Breast epithelium (tissue), 4 donors: ENCODE measurements around the gene SFXN2. TPM values are rescaled to one million over a fixed set of nuclear protein-coding genes. Genes with fewer than 3 reads are reported as not detected.
"Not testable (repeated sequence)": the region's sequence is repeated elsewhere in the genome, so short reads cannot be mapped to it uniquely, and the experiment has no call there.

Source experiments
- DNase-seq, 2 donors: peaks; one replicate each; pipeline ENCODE4 v3.0.0-alpha.2; 2019; ENCODE audit warnings: low spot score in 2 of 2
- H3K27ac ChIP-seq, 2 donors: fragments of 200-600 bp; sonication (generic) in 1 of 2; one replicate each; pipeline ENCODE4 v1.5.1; 2016 to 2019; ENCODE audit warnings: mild to moderate bottlenecking in 1 of 2
- H3K27me3 ChIP-seq, 2 donors: fragments of 200-600 bp; sonication (generic) in 1 of 2; one replicate each; pipeline versions ENCODE4 v1.5.1 to v1.6.0; 2017 to 2019; ENCODE audit warnings: control low read depth in 1 of 2, mild to moderate bottlenecking in 1 of 2
- H3K36me3 ChIP-seq: fragments of 200-600 bp; one replicate; pipeline ENCODE4 v1.5.1; 2019
- H3K4me1 ChIP-seq, 2 donors: fragments of 200-600 bp; sonication (generic); one replicate each; pipeline ENCODE4 v1.5.1; 2016 to 2019; ENCODE audit warnings: control low read depth in 1 of 2
- H3K4me3 ChIP-seq, 3 donors: fragments of 200-600 bp; sonication (generic); 1 replicate in 2 of 3; 2 replicates in 1 of 3; pipeline ENCODE4 v1.5.1; 2016 to 2019; ENCODE audit warnings: mild to moderate bottlenecking in 3 of 3, moderate library complexity in 2 of 3
- H3K9me3 ChIP-seq, 2 donors: fragments of 200-600 bp; sonication (generic) in 1 of 2; one replicate each; pipeline ENCODE4 v1.5.1; 2016 to 2019; ENCODE audit warnings: control low read depth in 1 of 2
- POLR2A ChIP-seq: fragments of 450-650 bp; IDR thresholded peaks from one replicate; pipeline ENCODE4 v1.6.1; 2016; ENCODE audit warnings: antibody characterized with exemption, mild to moderate bottlenecking, moderate library complexity
- POLR2AphosphoS5 ChIP-seq, 3 donors: sonication (generic); formaldehyde crosslinking; IDR thresholded peaks; one replicate each; pipeline ENCODE4 v1.6.1; 2017; ENCODE audit warnings: antibody characterized with exemption in 3 of 3
- intact Hi-C: fragments of 100-400 bp; cut with DNase I; formaldehyde crosslinking; loops from one replicate; pipeline ENCODE4 v1.15.1; 2023; ENCODE audit warnings: low total_unique reads
- total RNA-seq, 3 donors: library from RNA; depleted of rRNA; stranded (reverse); fragments of >200 nt; gene quantifications; one replicate each; pipeline ENCODE4 v1.1.0, GENCODE V29; 2016
- TF ChIP-seq, protein P1 (sequence below), 3 donors: fragments of 450-650 bp; IDR thresholded peaks; one replicate each; pipeline ENCODE4 v1.5.1; 2016 to 2017; ENCODE audit warnings: antibody characterized with exemption in 3 of 3, mild to moderate bottlenecking in 3 of 3, moderate library complexity in 3 of 3

The SFXN2 gene
- total RNA-seq, 3 donors from 2014 or later, result 3.8 to 10.4 (median 4.9) TPM

- Histone ChIP-seq H3K36me3 (no peaks in the 10 kb centered on the region), H3K4me1 (peaks cover 0 to 7% of the 10 kb centered on the region in 2 donors), H3K9me3 (no peaks in the 10 kb centered on the region), H3K27ac (no peak overlapping the region), H3K27me3 (no peaks in the 10 kb centered on the region), H3K4me3 (no peak overlapping the region)
- intact Hi-C loops, result no loop called here
- TF ChIP-seq POLR2AphosphoS5 (IDR thresholded peaks at IDR 0.05) (no peak), POLR2A (no peak)
- TF ChIP-seq, protein P1, sequence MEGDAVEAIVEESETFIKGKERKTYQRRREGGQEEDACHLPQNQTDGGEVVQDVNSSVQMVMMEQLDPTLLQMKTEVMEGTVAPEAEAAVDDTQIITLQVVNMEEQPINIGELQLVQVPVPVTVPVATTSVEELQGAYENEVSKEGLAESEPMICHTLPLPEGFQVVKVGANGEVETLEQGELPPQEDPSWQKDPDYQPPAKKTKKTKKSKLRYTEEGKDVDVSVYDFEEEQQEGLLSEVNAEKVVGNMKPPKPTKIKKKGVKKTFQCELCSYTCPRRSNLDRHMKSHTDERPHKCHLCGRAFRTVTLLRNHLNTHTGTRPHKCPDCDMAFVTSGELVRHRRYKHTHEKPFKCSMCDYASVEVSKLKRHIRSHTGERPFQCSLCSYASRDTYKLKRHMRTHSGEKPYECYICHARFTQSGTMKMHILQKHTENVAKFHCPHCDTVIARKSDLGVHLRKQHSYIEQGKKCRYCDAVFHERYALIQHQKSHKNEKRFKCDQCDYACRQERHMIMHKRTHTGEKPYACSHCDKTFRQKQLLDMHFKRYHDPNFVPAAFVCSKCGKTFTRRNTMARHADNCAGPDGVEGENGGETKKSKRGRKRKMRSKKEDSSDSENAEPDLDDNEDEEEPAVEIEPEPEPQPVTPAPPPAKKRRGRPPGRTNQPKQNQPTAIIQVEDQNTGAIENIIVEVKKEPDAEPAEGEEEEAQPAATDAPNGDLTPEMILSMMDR (IDR thresholded peaks at IDR 0.05), result no peak
- DNase-seq, result no peak
These were observed 32.0 kb upstream of the SFXN2 start for GRCh38 chr10:102682416-102682815.

- Histone ChIP-seq H3K27ac (no peak overlapping the region), H3K9me3 (no peaks in the 10 kb centered on the region), H3K4me3 (no peak overlapping the region), H3K27me3 (no peaks in the 10 kb centered on the region), H3K4me1 (peaks cover 0 to 6% of the 10 kb centered on the region in 2 donors), H3K36me3 (no peaks in the 10 kb centered on the region)
- no peak for DNase-seq
- intact Hi-C loops, result no loop called here
- TF ChIP-seq, protein P1 (IDR thresholded peaks at IDR 0.05), result no peak
- TF ChIP-seq POLR2A (no peak), POLR2AphosphoS5 (IDR thresholded peaks at IDR 0.05) (no peak)
These were observed 31.5 kb upstream of the SFXN2 start for GRCh38 chr10:102682981-102683380.

DNA sequence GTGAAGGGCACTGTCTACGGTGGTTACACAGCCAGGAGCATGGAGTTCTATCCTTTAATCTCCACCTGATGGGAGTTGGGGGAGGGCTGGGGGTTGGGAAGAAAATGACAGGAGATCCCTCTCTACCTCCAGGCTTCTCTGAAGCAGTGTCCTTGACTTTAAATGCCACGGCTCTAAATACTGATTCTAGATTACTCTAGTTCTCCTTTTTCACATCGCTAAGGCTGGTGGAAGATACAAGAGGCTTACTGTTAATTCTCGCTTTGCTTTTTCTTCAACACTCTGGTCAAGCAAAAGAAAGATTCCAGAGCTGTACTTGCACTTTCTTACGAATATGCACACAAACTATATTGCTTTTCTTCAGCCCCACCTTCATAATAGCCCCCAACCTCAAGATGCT, 30.7 kb upstream of the SFXN2 start:
- H3K9me3 ChIP-seq, result no peaks in the 10 kb centered on the region
- intact Hi-C loops, result no loop called here
- peaks cover 0 to 2% of the 10 kb centered on the region in 2 donors for H3K4me1 ChIP-seq
- TF ChIP-seq POLR2A (no peak), POLR2AphosphoS5 (IDR thresholded peaks at IDR 0.05) (no peak)
- TF ChIP-seq, protein P1 (IDR thresholded peaks at IDR 0.05), result no peak
- no peak for DNase-seq
- no peak overlapping the region for H3K27ac ChIP-seq
- no peaks in the 10 kb centered on the region for H3K27me3 ChIP-seq
- H3K36me3 ChIP-seq, result no peaks in the 10 kb centered on the region
- H3K4me3 ChIP-seq, result no peak overlapping the region

DNA sequence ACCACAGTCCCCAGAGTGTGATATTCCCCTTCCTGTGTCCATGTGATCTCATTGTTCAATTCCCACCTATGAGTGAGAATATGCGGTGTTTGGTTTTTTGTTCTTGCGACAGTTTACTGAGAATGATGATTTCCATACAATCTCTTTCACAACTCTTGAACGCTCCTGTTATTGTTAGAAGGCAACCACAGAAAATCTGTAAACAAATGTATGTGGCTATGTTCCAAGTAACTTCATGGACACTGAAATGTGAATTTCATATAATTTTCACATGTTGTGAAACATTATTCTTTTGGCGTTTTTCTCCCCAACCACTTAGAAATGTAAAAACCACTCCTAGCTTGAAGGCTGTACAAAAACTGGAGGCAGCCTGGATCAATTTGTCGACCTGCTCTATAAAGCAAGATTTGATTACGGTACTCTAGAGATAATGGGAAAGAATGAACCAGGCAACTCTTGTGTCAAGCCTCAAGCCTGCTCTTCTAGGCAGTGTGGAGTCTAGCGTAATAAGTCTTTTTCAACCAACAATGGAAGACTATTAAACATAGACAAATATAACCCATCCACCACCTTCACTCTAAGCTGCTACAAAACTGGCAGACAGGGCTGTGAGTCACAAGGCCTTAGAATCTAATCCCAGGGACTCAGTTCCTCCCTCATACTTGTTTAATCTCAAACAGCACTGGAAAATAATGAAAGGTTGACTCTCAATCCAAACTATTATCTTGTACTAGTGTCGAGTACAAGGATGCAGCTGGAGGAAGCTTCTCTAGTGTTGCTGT, 23.0 kb upstream of the SFXN2 start:
- intact Hi-C loops, result no loop called here
- no peak for TF ChIP-seq POLR2A
- no peak for TF ChIP-seq POLR2AphosphoS5 (IDR thresholded peaks at IDR 0.05)
- TF ChIP-seq, protein P1 (IDR thresholded peaks at IDR 0.05), result no peak
- Histone ChIP-seq H3K27ac (peak overlapping the region in 1 of 2 donors; percentile 36), H3K4me1 (no peaks in the 10 kb centered on the region), H3K9me3 (no peaks in the 10 kb centered on the region), H3K4me3 (no peak overlapping the region), H3K36me3 (no peaks in the 10 kb centered on the region), H3K27me3 (no peaks in the 10 kb centered on the region)
- DNase-seq, result no peak

- H3K27ac ChIP-seq, H3K27me3 ChIP-seq, H3K4me3 ChIP-seq, H3K9me3 ChIP-seq, H3K36me3 ChIP-seq, DNase-seq, H3K4me1 ChIP-seq, intact Hi-C loops: not testable (repeated sequence)
These were observed 19.0 kb upstream of the SFXN2 start for GRCh38 chr10:102695401-102695800.
